Measurements from ENCODE around the gene BCL2L13.

DNA sequence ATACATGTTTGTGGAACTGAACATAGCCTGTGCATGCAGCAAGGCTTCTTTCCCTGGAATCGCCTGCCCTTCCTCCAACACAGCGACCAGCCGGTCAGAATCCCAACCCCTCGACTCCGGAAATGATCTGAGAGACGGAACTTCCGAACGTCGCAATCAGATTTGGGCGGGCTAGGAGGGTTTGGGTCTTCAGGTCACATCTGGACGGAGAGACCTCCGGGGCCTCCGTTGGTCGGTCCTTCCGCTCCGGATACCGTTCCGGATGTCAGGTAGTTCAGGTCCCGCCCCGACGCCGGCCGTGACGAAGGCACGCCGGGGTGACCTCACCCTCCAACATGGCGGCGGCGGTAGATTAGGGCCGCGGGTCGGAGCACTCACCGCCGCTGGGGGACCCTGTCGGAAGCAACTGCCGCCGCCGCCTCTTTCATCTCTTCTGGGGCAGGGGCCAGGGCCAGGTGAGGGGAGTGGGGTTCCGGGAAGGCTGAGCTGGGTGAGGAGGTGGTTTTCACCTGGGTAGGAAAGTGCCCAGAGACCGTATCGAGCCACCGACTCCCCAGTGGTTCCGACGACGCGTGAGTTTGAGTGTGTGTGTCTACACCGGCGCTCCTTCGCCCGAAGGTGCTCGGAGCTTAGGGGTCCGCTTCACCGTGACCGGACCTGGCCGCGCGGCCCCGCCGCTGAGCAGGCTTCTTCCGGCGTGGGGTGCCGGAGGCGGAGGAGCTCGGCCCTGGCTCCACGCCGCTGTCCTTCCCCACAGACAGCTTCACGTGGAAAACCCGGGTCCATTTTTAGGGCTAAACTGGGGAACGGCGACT, at the start of gene BCL2L13:
- TF ChIP-seq CTCF (IDR thresholded peaks at IDR 0.05; ENCODE audit: poor library complexity) (no peak), EZH2 (IDR thresholded peaks at IDR 0.05; ENCODE audit: borderline replicate concordance) (no peak)

All from hepatocyte (in vitro differentiated cells).